ENCODE data around the gene PHF12. TPM values are rescaled to one million over a fixed set of nuclear protein-coding genes. Genes with fewer than 3 reads are reported as not detected.

PHF12 gene
- total RNA-seq, 1 donor from 2014 or later = 4.4 TPM

DNA sequence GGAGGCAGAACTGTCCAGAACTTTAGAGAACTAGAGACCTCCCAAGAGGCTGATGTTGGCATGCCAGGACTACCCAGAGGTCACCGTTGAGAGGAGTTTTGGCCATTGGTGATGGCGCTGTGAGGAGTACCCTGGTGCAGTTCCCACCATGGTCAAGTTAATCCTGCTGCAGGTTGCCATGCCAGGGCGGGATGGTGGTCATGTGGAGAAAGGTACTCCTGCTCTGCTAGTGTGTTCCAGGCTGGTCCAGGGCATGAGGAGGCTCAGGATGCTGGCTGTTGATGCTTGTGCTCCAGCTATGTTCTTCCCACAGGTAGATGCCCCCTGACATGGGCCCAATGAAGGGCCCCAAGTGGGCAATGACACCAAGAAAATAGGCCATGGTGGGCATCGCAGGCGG is 4.1 kb upstream of the PHF12 start:
- no peak for DNase-seq (ENCODE audit: low read depth in 2 of 2)

DNA sequence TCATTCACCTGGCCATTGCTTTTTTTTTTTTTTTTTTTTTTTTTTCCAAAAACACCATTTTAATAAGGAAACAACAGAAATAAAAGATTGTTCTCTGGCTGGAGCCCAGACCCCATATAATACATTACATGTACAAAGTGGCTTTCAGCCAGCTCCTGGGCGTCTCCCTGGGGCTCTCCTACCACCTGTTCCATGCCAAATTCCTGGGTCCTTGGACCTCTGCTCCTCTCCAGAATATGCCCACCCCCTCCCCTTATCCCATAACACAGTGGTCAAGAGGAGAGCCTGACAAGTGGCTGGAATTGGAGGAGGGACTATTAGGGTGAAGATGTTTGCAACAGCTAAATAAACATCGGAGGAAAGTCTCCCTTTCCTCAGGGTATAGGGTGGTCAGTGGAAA is 3.6 kb upstream of the PHF12 start:
- no peak for DNase-seq (ENCODE audit: low read depth in 2 of 2)

GRCh38 chr17:28953444-28954118 is 2.3 kb upstream of the PHF12 start:
- DNase-seq (ENCODE audit: low read depth in 2 of 2) = peak in 1 of 2 donors; percentile 55

DNA sequence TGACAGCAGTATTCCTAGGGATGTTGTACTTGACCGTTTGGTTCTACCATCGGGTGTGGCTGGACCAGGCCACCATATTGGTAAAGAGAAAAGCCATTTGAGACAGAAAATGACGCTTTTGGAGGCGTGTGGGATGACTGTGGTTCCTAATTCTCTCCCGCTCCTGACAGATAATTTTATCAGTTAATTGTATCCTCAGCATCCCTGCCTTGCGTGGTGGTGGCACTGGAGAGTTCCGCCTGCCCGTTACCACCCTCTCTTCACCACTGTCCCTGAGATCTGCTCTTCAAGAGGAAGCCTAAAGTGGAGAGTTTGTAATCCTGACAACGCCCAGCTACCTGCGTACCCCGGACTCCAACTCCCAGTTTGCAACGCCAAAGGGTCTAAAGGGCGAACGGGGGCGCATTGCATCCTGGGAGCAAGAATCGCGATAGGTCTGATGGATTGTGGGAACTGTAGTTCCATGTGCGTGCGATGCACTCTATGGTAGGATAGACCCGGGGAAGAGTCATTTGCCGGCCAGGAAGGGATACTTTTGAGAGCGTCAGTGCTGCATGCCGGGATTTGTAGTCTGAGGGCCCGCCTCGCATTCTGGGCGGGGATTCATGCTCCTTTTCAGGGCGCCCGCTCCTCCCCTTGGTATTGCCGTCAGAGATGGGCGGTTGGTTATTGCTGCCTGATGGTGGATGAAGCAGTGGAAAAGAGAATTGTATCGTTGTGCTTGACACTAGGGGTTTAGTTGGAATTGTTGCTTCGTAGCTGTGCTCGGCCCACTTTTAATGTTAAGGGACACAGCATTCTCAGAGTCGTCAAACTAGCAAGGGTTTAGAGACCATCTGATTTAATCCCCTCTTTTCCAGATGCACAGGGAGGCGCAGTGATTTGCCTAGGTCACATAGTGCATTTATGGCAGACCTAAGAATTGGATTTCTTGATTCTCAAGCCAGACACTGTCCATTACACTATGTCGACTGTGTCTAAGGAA is 965 bp upstream of the PHF12 start:
- DNase-seq (ENCODE audit: low read depth in 2 of 2) = peak; percentile 99

DNA sequence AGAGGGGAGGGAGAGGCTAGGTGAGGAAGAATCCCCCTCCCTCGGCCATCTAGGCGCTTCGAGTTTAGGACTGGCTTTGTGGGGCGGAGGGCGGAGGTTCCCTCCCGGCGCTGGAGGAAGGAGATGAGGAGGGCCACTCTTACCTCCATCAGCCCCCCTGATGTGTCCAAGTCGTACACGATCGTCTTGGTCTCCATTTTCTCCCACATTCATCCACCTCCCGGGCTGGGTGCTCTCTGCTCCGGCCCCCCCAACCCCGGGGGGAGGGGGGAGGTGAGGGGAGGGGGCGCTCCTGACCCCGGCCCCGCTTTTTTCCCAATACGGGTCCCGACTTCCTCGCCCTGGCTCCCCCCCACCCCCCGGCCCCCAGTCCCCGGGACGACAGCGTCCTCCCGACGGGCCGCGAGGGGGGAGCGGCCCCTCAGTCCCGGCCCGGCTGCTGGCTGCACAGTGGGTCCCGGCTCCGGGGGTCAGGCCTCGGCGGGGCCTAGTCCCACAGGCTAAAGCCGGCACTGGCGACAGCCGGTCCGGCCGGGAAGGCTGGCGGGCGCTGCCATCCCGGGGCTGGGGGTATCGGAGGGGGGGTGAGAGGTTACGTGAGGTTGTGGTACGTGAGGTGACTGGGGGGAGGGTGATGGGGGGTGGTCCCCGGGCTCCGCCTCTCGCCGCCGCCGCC is 428 bp downstream of the PHF12 start:
- no peak for DNase-seq (ENCODE audit: low read depth in 2 of 2)

- DNase-seq (ENCODE audit: low read depth in 2 of 2) = peak in 1 of 2 donors; percentile 41
Observed at GRCh38 chr17:28950017-28950751, 1.1 kb downstream of the PHF12 start.

GRCh38 chr17:28949185-28950016 is 1.9 kb downstream of the PHF12 start:
- DNase-seq (ENCODE audit: low read depth in 2 of 2) = peak in 1 of 2 donors; percentile 57

- peak in 1 of 2 donors; percentile 63 for DNase-seq (ENCODE audit: low read depth in 2 of 2)
Observed at GRCh38 chr17:28948873-28949184, 2.5 kb downstream of the PHF12 start.

GRCh38 chr17:28948342-28948741 is 3.0 kb downstream of the PHF12 start:
- DNase-seq (ENCODE audit: low read depth in 2 of 2) = no peak

GRCh38 chr17:28947639-28948038 is 3.7 kb downstream of the PHF12 start:
- DNase-seq (ENCODE audit: low read depth in 2 of 2) = no peak

- peak in 1 of 2 donors; percentile 86 for DNase-seq (ENCODE audit: low read depth in 2 of 2)
Observed at GRCh38 chr17:28946239-28946638, 5.1 kb downstream of the PHF12 start.

- peak in 1 of 2 donors; percentile 46 for DNase-seq (ENCODE audit: low read depth in 2 of 2)
Observed at GRCh38 chr17:28944862-28945741, 6.2 kb downstream of the PHF12 start.

- DNase-seq (ENCODE audit: low read depth in 2 of 2) = no peak
Observed at GRCh38 chr17:28944343-28944742, 7.0 kb downstream of the PHF12 start.

DNA sequence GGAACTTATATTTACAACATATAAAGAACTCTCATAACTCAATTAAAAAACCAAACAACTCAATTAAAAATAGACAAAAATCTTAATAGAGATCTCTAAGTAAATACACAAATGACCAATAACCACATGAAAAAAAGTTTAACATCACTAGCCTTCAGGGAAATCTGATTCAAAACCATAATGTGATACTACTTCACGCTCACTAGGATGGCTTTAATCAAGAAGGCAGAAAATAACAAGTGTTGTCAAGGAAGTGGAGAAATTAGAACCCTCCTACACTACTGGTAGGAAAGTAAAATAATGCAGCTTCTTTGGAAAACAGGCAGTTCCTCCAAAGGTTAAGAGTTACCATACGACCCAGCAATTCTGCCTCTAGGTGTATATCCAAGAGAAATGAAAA is 8.4 kb downstream of the PHF12 start:
- DNase-seq (ENCODE audit: low read depth in 2 of 2) = no peak

- DNase-seq (ENCODE audit: low read depth in 2 of 2) = no peak
Observed at GRCh38 chr17:28941251-28941650, 10.1 kb downstream of the PHF12 start.

- DNase-seq (ENCODE audit: low read depth in 2 of 2) = no peak
Observed at GRCh38 chr17:28940675-28941074, 10.6 kb downstream of the PHF12 start.

- peak in 1 of 2 donors; percentile 56 for DNase-seq (ENCODE audit: low read depth in 2 of 2)
Observed at GRCh38 chr17:28940142-28940541, 11.2 kb downstream of the PHF12 start.

DNA sequence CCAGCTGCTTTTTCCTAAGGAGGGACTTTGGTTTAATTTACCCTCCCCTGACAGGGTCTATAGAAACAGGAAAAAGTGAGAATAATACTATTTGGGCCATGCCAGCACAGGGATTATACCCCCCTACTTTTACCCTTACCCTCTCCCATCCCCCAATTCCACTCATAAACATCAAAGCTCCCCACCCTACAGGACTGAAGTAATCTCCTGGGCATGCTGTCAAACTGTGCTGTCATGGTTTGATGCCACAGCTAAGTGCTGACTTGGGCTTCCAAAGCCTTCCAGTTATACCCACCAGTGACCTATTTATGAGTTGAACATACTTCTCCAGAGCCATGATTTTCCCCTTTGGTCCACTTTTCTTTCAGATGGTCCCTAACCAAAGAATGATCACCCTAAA is 12.8 kb downstream of the PHF12 start:
- DNase-seq (ENCODE audit: low read depth in 2 of 2) = no peak

GRCh38 chr17:28937044-28937729 is 14.1 kb downstream of the PHF12 start:
- DNase-seq (ENCODE audit: low read depth in 2 of 2) = no peak

Data from dermis microvascular lymphatic vessel endothelial cell (primary cell).